ENCODE data around the gene EFHD1.
"Not testable (repeated sequence)": the region's sequence is repeated elsewhere in the genome, so short reads cannot be mapped to it uniquely, and the experiment has no call there.

EFHD1 gene

GRCh38 chr2:232707076-232707475 is 73.7 kb downstream of the EFHD1 start:
- no peak overlapping the region for H3K4me3 ChIP-seq (ENCODE audit: low read length)
- no peak for DNase-seq (ENCODE audit: low read depth)
- no peak for TF ChIP-seq CTCF (conservative IDR thresholded peaks at IDR 0.05; ENCODE audit: low read depth, low read length)

GRCh38 chr2:232713505-232713904 is 80.1 kb downstream of the EFHD1 start:
- DNase-seq (ENCODE audit: low read depth), result no peak
- H3K4me3 ChIP-seq (ENCODE audit: low read length), result no peak overlapping the region
- TF ChIP-seq CTCF (conservative IDR thresholded peaks at IDR 0.05; ENCODE audit: low read depth, low read length), result no peak

GRCh38 chr2:232714969-232715368 is 81.6 kb downstream of the EFHD1 start:
- DNase-seq (ENCODE audit: low read depth), result no peak
- no peak for TF ChIP-seq CTCF (conservative IDR thresholded peaks at IDR 0.05; ENCODE audit: low read depth, low read length)
- H3K4me3 ChIP-seq (ENCODE audit: low read length), result no peak overlapping the region

- not testable (repeated sequence) for DNase-seq (ENCODE audit: low read depth); H3K4me3 ChIP-seq (ENCODE audit: low read length)
These were observed 86.7 kb downstream of the EFHD1 start for GRCh38 chr2:232720056-232720455.

- no peak for TF ChIP-seq CTCF (conservative IDR thresholded peaks at IDR 0.05; ENCODE audit: low read depth, low read length)
These were observed 87.9 kb downstream of the EFHD1 start for GRCh38 chr2:232721261-232721660.

GRCh38 chr2:232721882-232722281 is 88.5 kb downstream of the EFHD1 start:
- DNase-seq (ENCODE audit: low read depth), result no peak
- TF ChIP-seq CTCF (conservative IDR thresholded peaks at IDR 0.05; ENCODE audit: low read depth, low read length), result no peak
- no peak overlapping the region for H3K4me3 ChIP-seq (ENCODE audit: low read length)

More at GRCh38 chr2:232721261-232721660, 87.9 kb downstream of the EFHD1 start:
- no peak for DNase-seq (ENCODE audit: low read depth)
- H3K4me3 ChIP-seq (ENCODE audit: low read length), result no peak overlapping the region

- no peak for TF ChIP-seq CTCF (conservative IDR thresholded peaks at IDR 0.05; ENCODE audit: low read depth, low read length)
- H3K4me3 ChIP-seq (ENCODE audit: low read length), result no peak overlapping the region
- DNase-seq (ENCODE audit: low read depth), result no peak
These were observed 89.6 kb downstream of the EFHD1 start for GRCh38 chr2:232723027-232723426.

GRCh38 chr2:232728785-232729184 is 95.4 kb downstream of the EFHD1 start:
- TF ChIP-seq CTCF (conservative IDR thresholded peaks at IDR 0.05; ENCODE audit: low read depth, low read length), result no peak
- DNase-seq (ENCODE audit: low read depth), result no peak
- no peak overlapping the region for H3K4me3 ChIP-seq (ENCODE audit: low read length)

Measured in retinal pigment epithelial cell (primary cell).